DMS114 treated with DMSO at 0.1 percent for 48 hours (cell line): Measurements from ENCODE around the gene ASIP.
"Not testable (repeated sequence)": the region's sequence is repeated elsewhere in the genome, so short reads cannot be mapped to it uniquely, and the experiment has no call there.

Experiments
- DNase-seq: peaks from one replicate; lab custom pipeline; 2025; ENCODE audit not compliant: unreplicated experiment; lab: John Stamatoyannopoulos, UW

The ASIP gene, protein sequence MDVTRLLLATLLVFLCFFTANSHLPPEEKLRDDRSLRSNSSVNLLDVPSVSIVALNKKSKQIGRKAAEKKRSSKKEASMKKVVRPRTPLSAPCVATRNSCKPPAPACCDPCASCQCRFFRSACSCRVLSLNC

GRCh38 chr20:34240693-34241615 is at the start of gene ASIP:
TSS of gene ASIP (plus strand) at chr20:34241423. CDS start at chr20:34260375, 18,952 bp downstream.
- DNase-seq, result no peak

- no peak for DNase-seq
Measured at GRCh38 chr20:34193051-34193450, 48.2 kb upstream of the ASIP start.

- no peak for DNase-seq
Measured at GRCh38 chr20:34199183-34199582, 42.0 kb upstream of the ASIP start.

DNA sequence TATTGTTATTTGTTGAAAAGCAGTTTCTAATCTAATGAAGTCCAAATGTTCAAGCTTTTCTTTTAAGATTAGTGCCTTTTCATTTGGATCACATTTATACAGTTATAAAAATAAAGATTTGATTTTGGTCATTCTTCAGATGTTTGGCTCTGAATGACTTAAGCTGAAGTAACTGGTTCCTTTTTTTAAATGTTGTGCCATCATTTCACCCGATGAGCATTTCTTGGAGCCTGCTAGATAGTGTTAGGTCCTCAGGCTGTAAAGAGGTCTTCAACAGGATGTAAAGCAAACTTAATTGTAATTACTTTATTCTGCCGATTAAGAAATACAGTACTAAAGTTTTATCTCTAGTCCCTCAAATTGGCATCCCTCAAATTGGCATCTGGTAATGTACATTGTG is 41.2 kb upstream of the ASIP start:
- no peak for DNase-seq

DNA sequence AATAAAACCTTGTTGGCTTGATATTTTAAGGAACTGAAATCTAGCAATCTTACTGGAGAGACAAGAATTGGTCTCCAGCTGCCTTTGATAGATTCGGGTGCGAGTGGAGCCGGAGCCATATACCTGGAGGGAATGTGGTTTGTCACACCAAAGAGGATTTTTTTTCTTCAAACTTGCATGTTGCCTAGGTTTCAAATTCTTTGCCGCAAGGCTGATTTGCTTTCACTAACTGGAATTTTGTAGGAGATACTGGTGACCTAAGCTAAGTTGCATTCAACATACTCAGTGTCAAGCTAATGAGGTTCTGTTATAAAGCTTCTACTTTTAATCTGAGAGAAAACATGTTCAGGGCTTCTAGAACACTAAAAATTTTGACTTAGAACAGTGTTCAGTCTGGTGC is 39.7 kb upstream of the ASIP start:
- DNase-seq, result no peak

GRCh38 chr20:34205172-34205880 is 35.9 kb upstream of the ASIP start:
- DNase-seq, result peak; percentile 52

DNA sequence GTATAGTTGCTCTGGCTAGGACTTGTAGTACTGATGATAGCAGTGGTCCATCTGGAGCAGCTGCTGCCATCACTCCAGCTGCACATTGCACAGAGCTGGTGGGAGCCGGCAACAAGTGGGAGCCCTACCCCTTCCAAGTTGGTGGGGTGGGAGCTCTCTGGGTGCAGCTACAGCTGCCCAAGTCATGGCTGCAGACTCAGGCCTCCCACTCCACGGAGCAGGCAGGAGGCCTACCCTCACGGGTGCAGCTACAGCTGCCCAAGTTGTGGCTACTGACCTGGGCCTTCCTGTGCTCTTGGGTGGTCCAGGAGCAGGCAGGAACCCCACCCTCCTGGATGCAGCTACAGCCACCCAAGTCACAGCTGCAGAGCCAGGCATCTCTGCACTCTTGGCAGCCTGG is 32.1 kb upstream of the ASIP start:
- DNase-seq, result no peak

- DNase-seq, result no peak
Measured at GRCh38 chr20:34210271-34210670, 31.0 kb upstream of the ASIP start.

GRCh38 chr20:34211591-34211990 is 29.6 kb upstream of the ASIP start:
- no peak for DNase-seq

GRCh38 chr20:34213213-34213612 is 28.0 kb upstream of the ASIP start:
- DNase-seq, result no peak

- DNase-seq, result peak; percentile 43
Measured at GRCh38 chr20:34215711-34216381, 25.4 kb upstream of the ASIP start.

DNA sequence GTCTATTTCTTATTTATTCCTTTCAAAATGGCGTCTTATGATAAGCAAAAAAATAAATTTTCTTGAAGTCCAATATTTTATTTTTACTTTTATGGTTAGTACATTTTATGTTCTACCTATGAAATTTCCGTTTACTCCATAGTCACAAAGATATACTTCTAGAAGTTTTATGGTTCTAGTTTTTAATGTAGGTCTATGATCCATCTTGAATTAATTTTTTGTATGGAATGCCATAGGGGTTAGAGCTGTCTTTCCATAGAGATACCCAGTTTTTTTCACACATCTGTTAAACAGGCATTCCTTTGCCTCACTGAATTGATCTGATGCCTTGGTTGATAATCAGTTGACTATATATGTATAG is 24.9 kb upstream of the ASIP start:
- no peak for DNase-seq

GRCh38 chr20:34220561-34220960 is 20.7 kb upstream of the ASIP start:
- no peak for DNase-seq

- no peak for DNase-seq
Measured at GRCh38 chr20:34222208-34222607, 19.0 kb upstream of the ASIP start.

GRCh38 chr20:34224251-34224650 is 17.0 kb upstream of the ASIP start:
- DNase-seq, result not testable (repeated sequence)

DNA sequence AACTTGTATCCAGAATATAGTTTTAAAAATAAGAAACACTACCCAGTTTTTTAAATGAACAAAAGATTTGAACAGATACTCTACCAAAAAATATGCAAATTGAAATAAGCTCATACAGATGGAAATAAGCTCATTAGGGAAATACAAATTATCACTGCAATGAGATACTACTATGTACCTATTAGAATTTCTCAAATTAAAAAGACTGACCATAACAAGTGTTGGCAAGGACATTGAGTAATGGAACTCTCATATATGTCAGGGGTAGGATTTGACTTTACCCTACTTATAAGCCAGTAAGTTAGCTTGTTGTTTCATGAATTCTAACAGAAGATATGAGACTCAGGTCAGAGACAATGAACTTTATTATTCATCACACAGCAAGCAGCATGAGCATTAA is 9.6 kb upstream of the ASIP start:
- DNase-seq, result no peak

- DNase-seq, result no peak
Measured at GRCh38 chr20:34232494-34233087, 8.6 kb upstream of the ASIP start.

DNA sequence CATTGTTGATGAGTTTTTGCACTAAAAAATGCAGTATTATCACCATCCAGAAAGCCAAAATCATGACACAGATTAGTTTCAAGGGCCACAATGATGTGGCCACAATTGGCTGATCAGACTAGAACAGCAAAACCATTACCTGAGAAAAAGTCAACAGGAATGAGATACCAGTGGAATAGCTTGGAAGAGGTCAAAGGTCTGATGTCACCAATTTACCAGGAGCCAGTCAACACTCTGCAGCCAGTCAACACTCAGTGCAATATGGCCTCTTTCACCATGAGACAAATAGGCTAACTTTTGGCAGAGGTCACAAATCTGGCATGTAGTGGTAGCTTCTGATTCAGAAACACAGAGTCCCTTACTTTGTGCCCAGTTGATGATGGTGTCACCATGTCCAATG is 7.5 kb upstream of the ASIP start:
- DNase-seq, result no peak

DNA sequence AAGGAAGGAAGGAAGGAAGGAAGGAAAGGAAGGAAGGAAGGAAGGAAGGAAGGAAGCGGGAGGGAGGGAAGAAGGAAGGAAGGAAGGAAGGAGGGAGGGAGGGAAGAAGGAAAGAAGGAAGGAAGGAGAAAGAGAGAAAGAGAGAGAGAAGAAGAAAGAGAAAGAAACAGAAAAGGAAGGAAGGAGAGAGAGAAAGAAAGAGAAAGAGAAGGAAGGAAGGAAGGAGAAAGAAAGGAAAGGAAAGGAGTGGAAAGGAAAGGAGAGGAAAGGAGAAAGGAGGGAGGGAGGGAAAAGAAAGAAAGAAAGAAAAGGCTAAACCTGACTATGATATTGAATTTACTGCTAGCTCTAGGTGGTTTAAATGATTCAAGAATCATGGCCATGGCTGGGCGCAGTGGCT is 5.3 kb upstream of the ASIP start:
- DNase-seq, result no peak

DNA sequence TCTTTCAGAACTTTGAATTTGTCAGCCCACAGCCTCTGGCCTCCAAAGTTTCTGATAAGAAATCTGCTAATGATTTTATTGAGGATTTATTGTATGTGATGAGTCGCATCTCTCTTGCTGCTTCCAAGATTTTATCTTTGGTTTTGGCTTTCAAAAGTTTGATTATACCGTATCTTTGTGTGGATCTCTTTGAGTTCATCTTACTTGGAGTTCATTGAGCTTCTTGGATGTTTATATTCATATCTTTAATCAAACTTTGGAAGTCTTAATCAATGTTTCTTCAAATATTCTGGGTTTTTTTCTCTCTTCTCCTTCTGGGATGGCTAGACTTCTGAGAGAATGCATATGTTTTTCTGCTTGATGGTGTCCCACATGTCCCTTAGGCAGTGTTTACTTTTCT is 3.3 kb upstream of the ASIP start:
- DNase-seq, result no peak

- DNase-seq, result no peak
Measured at GRCh38 chr20:34240121-34240520, 1.1 kb upstream of the ASIP start.
